HG02884 (cell line): ENCODE data around the gene SNED1.
"Not testable (repeated sequence)": the region's sequence is repeated elsewhere in the genome, so short reads cannot be mapped to it uniquely, and the experiment has no call there.

Experiments used
- ATAC-seq: cut with Tn5 transposase; IDR thresholded peaks from one replicate; pipeline ENCODE4 v1.9.1; 2021; ENCODE audit warnings: mild to moderate bottlenecking, moderate library complexity; ENCODE audit not compliant: unreplicated experiment

The SNED1 gene

DNA sequence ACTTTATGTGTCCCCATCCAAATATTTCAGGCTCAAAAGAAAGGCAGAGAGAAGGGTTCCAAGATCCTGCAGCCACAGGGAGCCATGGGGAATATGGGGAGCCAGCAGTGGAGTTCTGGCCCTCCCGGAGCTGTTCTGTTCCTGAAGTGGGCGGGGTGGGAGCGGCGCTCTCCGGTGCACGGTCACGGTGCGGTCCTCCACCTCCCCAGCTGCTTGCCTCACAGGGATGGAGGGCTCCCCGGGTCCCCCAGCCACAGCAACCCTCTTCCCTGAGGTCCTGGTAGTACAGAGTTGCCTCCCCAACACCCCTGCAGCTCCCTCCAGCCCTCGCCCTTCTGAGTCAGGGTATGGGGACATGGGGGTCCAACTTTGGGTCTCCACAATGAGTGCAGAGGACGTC, 26.2 kb upstream of the SNED1 start:
- no peak for ATAC-seq

DNA sequence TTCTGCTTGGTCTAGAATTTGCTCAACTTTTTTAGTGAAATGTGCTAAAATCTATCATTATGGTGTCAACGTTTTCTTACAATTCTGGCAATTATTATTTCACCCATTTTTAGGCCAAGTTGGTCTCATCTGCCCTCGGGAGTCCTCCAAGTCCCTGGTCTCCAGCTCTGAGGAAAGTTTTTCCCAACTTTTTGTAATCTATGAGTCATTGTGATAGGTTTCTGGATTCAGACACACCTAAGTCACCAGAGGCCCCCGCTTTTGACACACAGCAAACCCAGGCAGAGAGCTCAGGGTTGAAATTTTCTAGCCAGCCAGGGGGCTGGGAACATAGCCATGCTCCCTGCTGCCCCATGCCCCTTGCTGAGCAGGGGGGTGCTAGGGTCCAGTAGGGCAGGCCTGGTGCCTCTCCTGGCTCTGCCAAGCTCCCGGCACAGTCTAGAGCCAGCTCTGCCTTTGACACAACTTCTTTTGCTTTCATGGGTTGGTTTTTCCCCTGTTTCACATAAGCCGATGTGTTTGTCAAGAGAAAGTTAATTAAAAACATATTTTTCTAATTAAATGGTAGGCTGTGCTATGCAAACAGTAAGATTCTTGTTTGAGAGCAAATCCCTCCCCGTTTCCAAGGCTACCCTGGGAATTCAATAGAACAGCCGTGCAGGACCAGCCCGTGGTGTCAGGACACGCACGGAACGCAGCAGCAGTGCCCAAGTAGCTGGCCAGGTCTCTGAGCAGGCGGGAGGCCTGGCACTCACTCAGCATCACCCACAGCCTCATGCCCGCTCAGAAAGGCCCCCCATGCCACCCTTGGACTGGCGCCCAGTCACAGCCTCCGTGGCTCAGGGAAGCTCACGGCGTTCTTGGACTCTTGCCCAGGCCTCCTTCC, 25.5 kb upstream of the SNED1 start:
- no peak for ATAC-seq

DNA sequence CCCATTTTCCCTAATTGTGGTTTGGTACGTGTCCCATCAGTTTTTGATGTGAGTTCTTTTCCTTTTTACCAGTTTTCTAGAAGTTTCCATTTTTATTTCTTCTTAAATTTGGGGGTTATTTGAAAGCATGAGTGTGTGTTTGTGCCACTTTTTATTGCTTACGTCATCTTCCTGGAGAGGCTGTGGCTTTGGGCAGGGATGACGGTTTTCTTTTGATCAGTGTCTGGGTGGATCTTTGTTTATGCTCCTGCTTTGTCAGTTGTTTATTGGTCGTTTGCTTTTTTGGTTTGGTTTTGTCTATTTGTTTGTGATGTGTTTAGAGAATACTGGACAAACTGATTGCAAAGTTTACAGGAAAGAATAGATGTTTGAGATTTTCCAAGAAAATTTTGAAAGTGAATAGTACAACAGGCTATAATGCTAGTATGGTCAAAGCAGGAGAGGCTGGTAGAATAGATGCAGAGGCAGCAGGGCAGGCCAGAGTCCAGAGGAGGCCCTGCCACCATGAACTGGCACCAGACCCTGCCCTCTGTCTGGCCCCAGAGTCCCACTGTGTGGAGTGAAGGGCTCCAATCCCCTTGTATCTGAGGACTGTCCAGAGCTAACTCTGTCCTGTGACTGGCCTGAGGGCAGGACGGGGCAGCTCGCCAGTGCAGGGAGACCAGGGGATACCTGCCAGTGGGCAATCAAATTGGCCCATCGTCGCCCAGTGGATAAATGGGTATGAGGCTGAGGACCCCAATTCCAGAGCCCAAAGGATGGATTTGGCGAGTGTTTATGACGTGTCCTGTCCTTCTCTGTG, 23.4 kb upstream of the SNED1 start:
- ATAC-seq = no peak

DNA sequence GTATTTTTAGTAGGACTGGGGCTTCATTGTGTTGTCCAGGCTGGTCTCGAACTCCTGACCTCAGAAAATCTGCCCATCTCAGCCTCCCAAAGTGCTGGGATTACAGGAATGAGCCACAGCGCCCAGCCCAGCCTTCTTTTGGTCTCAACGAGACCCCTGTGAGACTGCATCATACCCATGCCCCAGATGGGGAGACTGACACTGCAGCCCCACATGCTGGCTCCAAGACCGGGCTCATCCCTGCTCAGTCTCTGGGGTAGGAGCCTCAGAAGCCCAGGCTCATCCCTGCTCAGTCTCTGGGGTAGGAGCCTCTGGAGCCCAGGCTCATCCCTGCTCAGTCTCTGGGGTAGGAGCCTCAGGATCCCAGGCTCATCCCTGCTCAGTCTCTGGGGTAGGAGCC, 22.5 kb upstream of the SNED1 start:
- ATAC-seq = not testable (repeated sequence)

DNA sequence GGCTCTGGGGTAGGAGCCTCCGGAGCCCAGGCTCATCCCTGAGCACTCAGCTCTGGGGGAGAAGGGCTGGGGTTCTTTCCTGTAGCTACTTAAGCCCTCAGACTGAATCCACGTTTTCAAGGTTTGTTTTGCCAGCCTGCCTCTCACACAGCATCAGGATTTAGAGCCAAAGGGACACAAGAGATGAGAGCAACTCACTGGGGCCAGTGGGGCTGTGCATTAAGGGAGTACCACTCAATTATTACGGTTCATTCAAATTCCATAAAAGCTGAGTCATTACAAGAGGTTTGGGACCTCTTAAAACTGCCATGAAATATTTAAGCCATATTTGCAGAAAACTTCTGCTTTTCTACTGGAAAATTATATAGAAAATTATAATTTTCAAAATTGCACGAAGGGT, 17.1 kb upstream of the SNED1 start:
- ATAC-seq = no peak

DNA sequence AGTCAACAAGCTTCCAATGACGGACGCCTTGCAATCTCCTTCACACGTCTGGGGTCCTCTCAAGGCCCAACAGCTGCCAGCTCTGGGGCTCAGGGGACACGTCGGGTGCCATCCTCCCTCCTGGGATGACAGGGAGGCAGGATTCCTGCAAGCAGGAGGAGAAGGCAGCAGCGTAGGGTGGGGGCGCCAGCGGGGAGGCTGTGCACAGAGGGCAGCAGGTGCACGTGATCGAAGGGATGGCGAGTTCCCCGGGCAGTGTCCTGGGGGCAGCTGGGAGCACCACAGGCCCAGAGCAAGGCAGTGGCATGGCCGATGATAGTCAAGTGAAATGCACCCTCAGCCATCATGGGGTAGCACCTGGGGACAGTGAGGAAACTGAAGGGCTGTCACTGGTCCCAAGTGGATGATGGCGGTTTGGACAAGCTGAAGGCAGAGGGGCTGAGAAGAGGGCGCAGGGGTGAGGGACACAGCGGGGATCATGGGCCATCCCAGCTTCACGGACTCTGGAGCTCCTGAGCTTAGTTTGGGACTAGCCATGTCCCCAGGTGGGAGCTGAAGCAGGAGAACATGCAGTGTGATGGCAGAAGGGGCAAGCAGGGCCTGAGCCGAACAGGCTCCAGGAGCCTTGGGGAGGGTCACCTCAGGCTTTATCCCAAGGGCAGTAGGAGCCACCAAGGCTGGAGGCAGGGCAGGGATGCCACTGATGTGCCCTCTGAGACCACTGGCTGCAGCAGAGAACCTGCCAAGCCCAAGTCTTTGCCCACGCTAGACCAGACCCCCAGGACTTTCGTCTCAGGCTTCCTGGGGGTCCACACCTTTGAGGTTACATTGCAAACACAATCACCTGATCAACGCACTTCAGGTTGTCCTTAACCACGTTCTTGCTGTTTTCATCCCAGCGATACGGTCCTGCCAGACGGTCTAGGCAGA, 16.3 kb upstream of the SNED1 start:
- ATAC-seq = no peak

DNA sequence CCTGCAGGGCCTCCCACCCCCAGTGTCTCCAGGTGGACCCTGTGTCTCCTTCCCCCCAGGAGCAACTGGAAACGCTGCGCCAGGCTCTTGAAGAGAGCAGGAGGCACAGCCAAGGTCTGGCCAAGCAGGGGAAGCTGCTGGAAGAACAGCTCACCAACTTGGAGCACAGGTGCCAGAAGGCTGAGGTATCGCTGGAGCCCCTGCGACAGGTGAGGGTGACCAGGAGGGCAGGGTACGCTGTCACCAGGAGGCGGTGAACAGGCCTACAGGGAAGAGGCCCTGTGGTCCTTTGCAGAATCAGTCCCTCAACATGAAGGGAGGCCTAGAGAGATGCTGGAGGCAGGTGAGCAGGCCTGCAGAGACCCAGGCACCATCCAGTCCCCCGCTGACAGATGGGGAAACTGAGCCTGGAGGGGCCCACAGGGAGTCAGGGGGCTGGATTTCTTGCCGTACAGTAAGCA, 15.6 kb upstream of the SNED1 start:
- no peak for ATAC-seq

DNA sequence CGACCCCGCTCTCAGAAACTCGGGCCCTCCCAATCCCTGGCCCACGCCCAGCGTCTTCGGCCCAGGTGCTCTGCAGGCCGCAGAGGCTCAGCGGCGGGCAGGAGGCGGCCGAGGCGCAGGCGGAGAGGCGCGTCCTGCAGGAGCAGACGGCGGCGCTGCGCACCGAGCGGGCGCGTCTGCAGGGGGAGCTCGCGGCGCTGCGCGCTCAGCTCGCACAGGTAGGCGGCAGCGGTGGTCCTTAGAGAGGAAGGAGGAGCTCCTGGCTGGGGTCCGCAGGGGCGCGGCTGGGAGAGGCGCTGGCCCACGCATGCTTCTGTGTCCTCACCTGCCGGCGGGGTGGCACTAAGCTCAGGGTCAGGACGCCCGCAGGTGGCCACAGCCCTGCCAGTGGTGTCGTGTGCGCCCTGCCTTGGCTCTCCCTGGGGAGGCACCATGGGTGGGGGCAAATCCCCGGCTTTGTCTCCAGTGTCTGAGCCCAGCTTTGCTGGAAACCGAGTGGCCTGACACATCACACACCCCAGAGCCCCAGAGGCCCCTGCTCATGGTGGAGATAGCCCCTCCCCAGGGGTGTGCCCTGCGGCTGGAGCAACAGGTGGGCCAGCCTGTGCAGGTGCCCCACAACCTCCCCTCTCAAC, 14.9 kb upstream of the SNED1 start:
- no peak for ATAC-seq

DNA sequence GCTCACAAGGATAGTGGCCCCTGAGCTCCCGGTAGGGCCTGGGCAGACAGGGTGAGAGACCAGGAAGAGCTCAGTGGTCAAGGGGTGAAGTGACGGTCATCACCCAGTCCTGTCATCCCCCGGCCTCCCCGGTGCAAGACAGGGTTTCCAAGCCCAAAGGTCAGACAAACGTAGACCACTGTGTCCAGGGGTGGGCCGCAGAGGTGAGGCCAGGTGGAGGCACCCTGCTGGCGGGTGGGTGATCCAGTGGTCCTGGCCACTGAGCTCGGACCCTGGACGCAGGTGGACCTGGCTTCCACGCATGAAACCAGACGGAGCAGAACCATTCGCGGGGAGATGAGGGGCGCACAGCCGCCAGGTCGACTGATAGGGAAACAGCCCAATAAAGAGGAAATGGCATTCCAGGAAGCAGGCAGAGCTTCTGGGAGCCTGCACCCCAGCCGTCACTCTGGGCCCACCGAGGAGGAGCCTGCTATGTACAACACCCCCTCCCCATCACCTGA, 14.4 kb upstream of the SNED1 start:
- ATAC-seq = no peak

DNA sequence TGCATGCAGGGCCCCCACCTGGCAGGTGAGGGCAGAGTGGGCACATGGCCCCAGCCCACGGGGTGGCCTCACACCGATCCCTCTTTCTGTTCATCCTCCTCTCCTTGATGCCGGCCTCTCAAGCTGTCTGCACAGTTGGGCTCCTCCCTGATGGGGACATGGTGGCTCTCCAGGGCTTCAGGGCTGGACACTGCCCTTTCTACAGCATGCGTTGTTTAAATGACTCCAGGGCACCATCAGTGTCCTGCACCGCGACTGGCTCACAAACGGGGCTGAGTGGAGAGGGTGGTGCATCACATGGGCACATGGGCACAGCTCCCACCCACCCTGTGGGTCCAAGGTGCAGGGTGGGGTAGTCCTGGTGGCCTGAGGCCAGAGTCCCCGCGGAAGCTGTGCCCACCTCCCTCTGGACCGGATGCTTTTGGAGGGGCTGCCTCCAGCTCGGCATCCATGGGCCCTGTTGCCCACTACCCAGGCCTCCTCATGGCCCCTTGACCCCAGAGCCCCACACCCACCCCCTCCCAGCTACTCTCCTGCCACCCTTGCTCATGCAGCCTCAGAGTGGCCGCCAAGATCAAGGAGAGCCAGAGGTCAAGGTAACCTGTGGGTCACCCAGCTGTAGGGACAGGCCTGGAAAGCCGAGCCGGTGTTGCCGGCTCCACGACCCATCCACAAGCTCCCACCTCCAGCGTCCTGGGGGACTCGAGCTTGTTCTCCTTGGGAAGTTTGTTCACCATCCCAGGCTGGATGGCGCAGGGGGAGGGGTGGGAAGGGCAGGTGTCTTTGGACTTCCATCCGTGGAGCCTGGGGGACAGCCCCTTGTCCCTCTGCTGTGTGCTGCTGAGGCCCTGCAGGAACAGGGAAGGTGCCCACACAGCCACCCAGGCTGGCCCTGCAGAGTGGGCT, 12.3 kb upstream of the SNED1 start:
- ATAC-seq = no peak

DNA sequence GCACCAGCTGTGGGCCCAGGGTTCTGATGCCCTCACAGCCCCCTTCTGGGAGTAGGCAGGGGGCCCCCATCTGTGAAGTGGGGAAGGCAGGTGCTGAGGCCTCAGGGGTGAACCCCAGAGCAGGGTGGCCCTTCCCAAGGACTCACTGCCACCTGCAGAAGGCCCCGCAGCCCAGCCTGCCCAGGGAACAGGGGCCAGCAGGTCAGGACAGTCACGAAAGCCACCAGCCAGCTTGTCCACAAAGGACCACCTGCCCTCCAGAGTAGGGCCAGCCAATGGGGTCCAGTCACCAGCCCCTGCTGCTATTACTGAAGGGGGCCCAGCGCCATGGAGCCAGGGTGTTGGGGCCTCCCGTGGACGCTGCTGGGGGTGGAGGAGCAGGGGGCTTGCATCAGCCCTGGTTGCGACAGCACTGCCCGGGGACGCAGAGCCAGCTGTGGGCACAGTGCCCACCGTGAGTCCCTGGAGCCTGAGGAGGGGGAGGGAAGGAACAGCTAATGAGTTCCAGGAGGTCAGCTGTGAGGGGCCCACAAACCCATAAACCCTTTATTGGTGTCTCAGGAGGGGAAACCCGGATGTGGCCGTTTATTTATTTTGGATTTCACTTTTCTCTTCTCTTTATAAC, 11.5 kb upstream of the SNED1 start:
- no peak for ATAC-seq

DNA sequence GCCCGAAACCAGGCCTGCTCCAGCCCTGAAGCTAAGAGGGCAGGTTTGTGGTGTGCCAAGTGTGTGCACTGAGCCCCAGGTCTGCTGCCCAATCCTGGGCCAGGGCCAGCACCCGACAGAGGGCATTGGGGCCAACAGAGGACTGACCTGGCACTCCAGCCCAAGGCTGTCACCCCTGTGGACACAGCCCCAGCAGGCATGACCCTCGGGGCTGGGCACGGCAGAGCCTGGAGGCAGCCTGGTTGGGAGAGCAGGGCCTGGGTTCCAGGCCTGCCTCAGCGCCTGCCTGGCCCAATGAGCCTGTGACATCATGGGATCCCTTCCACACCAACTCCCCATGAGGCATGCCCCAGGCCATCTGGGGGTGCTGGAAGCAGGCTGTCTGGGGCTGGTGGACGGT, 10.8 kb upstream of the SNED1 start:
- no peak for ATAC-seq

DNA sequence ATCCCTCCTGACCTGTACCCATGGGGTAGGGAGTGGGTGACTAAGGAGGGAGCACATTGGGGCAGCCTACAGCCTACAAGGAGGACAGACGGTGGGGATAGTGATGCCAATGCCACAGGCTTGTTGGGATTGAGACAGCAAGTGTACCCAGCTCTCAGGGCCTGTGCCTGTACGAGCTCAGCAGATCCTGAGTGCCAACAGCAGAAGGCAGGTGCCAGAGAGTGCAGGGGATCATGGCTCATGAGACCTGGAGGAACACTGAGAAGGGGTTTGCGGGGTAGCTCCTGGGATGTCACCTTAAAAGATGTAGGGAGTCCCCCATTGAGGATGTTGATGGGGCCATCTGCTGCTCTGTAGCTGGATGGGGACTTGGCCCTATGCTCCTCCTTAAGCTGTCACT, 10.3 kb upstream of the SNED1 start:
- ATAC-seq = no peak

DNA sequence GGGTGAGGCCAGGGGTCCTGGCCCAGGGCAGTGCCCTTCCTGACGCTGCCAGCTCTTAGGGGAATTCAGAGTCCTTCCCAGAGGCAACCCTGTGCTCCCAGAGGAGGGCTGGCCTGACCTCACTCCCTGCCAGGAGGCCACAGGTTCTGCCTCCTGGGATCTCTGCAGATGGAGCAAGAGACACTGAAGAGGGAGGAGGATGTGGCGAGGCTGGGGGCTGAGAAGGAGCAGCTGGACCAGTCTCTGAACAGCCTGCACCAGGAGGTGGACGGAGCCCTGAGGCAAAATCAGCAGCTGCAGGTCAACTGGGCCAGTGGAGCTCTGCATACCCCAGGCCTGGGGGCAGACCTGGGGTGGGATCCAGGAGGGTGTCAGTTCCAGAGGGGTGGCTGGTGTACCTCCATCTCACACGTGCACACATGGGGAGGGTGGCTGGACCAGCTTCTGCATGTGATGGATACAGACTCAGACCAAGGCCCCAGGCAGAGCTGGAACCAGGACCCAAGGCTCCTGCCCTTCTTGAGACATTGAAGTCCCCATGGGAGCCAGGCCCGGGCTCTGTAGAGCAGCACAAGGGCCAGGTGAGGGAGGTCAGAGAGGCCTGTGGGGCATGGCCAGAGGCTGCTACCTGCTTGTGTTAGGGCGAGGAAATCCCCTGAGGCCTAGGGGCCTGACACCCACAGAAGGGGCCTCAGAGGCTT, 9.7 kb upstream of the SNED1 start:
- no peak for ATAC-seq

DNA sequence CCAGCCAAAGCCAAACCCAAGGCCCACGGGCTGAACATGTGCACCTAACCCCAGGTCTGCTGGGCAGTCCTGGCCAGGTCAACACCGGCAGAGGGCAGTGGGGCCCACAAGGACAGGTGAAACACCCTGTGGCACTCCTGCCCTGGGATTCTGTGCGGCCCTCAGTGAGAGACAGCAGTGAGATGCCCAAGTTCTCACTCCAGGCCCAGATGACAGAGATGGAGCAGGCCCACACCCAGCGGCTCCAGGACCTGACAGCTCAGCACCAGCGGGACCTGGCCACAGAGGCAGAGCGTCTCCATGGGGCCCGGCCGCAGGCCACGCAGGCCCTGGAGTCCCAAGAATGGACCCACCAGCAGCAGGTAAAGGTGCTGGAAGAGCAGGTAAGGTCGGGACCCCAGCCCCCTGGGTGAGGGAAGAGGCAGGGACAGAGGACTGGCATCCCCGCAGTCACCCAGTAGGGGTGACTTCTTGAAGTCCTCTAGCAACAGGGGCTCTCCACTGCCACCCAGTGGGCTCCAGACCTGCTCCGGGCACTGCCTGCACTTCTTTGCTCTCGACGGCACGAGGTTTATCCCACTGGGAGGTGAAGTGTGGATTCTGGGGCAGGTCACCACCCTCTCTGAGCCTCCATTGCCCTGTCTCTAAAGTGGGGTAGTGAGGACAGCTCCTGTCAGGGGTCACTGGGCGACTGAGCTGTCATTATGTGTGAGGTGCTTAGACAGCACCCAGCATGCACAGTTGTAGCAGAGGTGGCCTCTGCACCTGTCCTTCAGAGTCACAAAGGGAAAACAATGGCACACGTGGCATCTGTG, 8.8 kb upstream of the SNED1 start:
- no peak for ATAC-seq

DNA sequence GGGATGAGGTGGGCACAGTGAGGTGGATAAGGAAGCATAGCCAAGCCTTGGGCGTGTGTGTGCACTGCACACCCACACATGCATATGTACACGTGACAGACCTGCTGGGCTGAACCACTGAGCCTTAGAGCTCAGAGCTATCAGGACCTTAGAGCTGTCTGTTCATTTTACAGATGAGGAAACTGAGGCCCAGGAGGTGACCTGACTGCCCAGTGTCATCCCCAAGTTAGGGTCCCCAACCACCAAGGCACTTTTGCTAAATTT, 8.2 kb upstream of the SNED1 start:
- no peak for ATAC-seq

DNA sequence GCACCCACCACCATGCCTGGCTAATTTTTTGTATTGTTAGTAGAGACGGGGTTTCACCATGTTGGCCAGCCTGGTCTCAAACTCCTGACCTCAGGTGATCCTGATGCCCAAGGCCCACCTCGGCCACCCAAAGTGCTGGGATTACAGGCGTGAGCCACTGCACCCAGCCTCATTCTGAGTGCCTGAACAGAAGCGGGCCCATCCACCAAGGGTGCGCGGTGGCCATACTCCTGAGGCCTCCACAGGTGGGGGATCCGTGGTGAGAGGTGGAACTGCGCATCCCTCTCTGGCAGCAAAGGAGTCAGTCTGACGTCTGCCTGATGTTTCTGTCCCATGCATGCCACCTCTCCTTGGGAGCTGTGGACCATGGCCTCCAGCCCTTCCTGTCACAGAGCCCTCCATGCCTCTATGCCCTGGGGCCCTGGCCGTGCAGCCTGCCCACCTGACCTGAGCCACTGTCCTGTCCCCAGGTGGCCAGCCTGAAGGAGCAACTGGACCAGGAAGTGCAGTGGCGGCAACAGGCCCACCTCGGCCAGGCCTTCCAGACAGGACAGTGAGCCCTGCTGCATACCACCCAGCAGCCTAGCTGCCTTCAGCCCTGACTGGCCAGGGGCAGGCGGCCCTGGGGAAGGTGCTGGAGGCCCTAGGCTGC, 7.6 kb upstream of the SNED1 start:
- ATAC-seq = no peak
